ENCODE data around the gene ALK.

ALK gene

DNA sequence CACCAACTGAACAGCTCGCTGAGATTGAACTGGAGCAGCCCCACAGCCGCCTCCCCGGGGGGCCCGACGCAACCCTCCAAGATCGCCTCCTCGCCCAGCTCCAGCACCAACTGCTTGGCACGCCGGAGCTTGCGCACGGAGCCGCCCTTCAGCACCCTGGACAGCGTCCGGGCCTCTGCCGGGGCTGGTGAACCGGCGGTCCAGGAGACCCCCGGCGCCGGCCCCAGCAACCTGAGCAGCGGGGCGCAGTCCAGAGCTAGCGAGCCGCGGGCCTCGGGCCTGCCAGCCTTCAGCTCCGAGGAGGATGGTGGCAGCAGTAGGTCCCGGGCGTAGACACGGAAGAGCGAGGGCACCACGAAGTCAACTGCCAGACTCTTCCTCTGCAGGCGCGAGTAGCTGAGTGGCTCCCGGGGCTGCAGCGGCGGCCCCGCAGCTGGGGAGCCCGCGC lies 1.2 kb downstream of the ALK start:
- Histone ChIP-seq H3K36me3 (no peaks in the 10 kb centered on the region), H3K27ac (no peak overlapping the region), H3K4me3 (ENCODE audit: low read depth, low read length) (peak overlapping the region; percentile 76), H3K27me3 (ENCODE audit: insufficient read depth, low read depth, severe bottlenecking) (peaks cover 34% of the 10 kb centered on the region), H3K9me3 (ENCODE audit: severe bottlenecking) (no peaks in the 10 kb centered on the region)
- peak; percentile 26 for DNase-seq
- TF ChIP-seq, protein P1, sequence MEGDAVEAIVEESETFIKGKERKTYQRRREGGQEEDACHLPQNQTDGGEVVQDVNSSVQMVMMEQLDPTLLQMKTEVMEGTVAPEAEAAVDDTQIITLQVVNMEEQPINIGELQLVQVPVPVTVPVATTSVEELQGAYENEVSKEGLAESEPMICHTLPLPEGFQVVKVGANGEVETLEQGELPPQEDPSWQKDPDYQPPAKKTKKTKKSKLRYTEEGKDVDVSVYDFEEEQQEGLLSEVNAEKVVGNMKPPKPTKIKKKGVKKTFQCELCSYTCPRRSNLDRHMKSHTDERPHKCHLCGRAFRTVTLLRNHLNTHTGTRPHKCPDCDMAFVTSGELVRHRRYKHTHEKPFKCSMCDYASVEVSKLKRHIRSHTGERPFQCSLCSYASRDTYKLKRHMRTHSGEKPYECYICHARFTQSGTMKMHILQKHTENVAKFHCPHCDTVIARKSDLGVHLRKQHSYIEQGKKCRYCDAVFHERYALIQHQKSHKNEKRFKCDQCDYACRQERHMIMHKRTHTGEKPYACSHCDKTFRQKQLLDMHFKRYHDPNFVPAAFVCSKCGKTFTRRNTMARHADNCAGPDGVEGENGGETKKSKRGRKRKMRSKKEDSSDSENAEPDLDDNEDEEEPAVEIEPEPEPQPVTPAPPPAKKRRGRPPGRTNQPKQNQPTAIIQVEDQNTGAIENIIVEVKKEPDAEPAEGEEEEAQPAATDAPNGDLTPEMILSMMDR (IDR thresholded peaks at IDR 0.05; ENCODE audit: low read depth, low read length), result no peak

DNA sequence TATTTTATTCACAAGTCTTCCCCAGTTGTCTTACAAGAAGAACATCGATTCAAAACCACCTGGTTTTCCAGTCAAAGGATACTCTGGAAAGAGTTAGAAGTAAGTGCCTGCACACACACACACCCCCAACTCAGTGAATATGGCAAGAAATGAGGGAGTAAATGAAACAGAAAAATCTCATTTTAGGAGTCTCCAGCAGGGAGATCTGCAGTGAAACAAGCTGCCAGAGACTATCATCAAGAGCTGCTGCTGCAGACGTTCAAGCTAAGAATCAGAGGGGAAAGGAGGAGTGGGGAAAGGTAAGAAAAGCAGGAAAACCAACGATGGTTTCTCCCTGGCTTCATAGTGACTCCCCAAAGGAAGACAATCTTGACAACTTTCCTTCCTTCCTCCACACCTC lies 2.4 kb downstream of the ALK start:
- TF ChIP-seq, protein P1 (IDR thresholded peaks at IDR 0.05; ENCODE audit: low read depth, low read length), result no peak
- no peak overlapping the region for H3K27ac ChIP-seq
- no peak overlapping the region for H3K4me3 ChIP-seq (ENCODE audit: low read depth, low read length)
- no peak for DNase-seq
- H3K9me3 ChIP-seq (ENCODE audit: severe bottlenecking), result no peaks in the 10 kb centered on the region
- H3K36me3 ChIP-seq, result no peaks in the 10 kb centered on the region
- H3K27me3 ChIP-seq (ENCODE audit: insufficient read depth, low read depth, severe bottlenecking), result peaks cover 34% of the 10 kb centered on the region

DNA sequence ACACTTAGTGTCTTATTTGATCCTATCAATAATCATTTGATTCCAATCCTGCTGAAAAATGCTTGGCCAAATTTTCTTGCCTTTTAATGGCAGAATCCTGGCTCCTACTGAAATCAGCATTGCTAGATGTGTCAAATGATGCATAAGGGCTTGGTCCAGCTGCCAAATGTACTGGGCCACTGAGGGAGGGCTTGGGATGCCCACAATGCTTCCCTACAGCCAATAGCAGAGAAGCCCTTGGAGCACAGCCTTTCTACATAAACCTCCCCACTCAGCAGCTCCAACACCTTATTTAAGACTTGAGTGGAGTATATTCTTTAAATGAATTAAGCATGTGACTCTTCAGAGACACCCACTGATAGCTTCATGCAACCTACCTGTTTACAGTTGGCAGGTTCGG lies 3.6 kb downstream of the ALK start:
- no peak overlapping the region for H3K4me3 ChIP-seq (ENCODE audit: low read depth, low read length)
- H3K27ac ChIP-seq, result no peak overlapping the region
- peaks cover 34% of the 10 kb centered on the region for H3K27me3 ChIP-seq (ENCODE audit: insufficient read depth, low read depth, severe bottlenecking)
- no peaks in the 10 kb centered on the region for H3K36me3 ChIP-seq
- DNase-seq, result no peak
- H3K9me3 ChIP-seq (ENCODE audit: severe bottlenecking), result no peaks in the 10 kb centered on the region
- TF ChIP-seq, protein P1 (IDR thresholded peaks at IDR 0.05; ENCODE audit: low read depth, low read length), result no peak

DNA sequence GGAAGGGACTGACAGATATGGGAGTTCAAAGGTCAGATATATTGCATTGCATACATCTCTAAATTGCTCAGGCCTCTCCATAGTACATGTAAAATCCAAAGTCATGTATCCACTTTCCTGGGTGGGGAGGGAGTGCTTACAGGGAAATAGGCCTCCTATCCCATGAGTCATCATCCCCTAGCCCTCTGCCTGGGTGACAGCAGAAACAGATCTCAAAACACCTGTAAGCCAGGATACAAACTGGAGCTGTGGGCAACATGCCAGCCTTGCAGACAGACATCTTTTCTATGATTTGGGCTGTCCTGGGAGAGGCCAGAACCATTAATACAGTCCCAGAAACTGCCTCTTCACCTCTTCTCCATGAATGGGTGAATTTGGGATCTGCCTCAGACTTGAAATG lies 4.8 kb downstream of the ALK start:
- TF ChIP-seq, protein P1 (IDR thresholded peaks at IDR 0.05; ENCODE audit: low read depth, low read length), result no peak
- DNase-seq, result no peak
- H3K9me3 ChIP-seq (ENCODE audit: severe bottlenecking), result no peaks in the 10 kb centered on the region
- no peak overlapping the region for H3K4me3 ChIP-seq (ENCODE audit: low read depth, low read length)
- H3K27me3 ChIP-seq (ENCODE audit: insufficient read depth, low read depth, severe bottlenecking), result peaks cover 34% of the 10 kb centered on the region
- no peak overlapping the region for H3K27ac ChIP-seq
- no peaks in the 10 kb centered on the region for H3K36me3 ChIP-seq

DNA sequence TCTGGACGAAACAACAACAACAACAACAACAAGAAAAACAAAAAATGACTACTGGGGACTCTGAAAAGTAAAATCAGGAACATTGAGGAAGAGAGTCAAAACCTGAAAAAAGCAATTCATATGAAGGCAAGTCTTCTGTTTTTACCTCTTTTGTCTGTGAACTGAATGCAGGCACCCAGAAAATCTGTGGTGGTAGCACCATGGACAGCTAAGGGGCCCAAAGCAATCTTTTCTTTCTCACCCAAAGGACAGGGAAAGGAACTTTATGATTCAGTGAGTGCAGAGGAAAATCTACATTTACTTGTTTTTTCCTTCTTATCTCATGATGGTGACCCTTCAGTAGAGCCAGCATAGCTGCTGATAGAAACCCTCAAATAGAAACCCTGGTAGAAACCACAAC lies 10.4 kb downstream of the ALK start:
- peaks cover 6% of the 10 kb centered on the region for H3K9me3 ChIP-seq (ENCODE audit: severe bottlenecking)
- H3K27me3 ChIP-seq (ENCODE audit: insufficient read depth, low read depth, severe bottlenecking), result peaks cover 4% of the 10 kb centered on the region
- no peak overlapping the region for H3K27ac ChIP-seq
- no peaks in the 10 kb centered on the region for H3K36me3 ChIP-seq
- H3K4me3 ChIP-seq (ENCODE audit: low read depth, low read length), result no peak overlapping the region
- TF ChIP-seq, protein P1 (IDR thresholded peaks at IDR 0.05; ENCODE audit: low read depth, low read length), result no peak
- DNase-seq, result no peak

DNA sequence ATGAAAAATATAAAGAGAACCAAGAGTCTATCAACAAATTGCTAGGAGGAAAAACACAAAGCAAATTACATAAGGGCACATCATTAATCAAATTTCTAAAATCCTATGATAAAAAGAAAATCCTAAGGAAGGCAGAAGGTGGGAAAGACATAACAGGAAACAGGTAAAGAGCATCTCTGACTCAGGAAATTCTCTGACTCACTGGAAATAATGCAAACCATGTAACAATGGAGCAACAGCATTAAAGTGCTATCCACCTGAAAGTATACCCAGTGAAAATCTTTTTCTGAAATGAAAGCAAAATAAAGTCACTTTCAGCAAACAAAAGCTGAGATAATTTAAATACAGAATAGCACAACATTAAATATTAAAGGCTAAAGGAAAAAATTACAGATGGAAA lies 10.9 kb downstream of the ALK start:
- Histone ChIP-seq H3K9me3 (ENCODE audit: severe bottlenecking) (peaks cover 6% of the 10 kb centered on the region), H3K4me3 (ENCODE audit: low read depth, low read length) (no peak overlapping the region), H3K27me3 (ENCODE audit: insufficient read depth, low read depth, severe bottlenecking) (no peaks in the 10 kb centered on the region), H3K27ac (no peak overlapping the region), H3K36me3 (no peaks in the 10 kb centered on the region)
- TF ChIP-seq, protein P1 (IDR thresholded peaks at IDR 0.05; ENCODE audit: low read depth, low read length), result no peak
- DNase-seq, result no peak

Data from WERI-Rb-1 (cell line).